NB4 (cell line): ENCODE measurements around the gene SH2D6.

Experiments used
- POLR2A ChIP-seq: IDR thresholded peaks from 2 replicates; pipeline ENCODE4 v1.6.1; 2011; ENCODE audit warnings: mild to moderate bottlenecking; ENCODE audit not compliant: insufficient read length; ENCODE audit errors: extremely low read depth
- TF ChIP-seq, protein P1 (sequence below): IDR thresholded peaks from 2 replicates; pipeline ENCODE4 v1.6.1; 2011; ENCODE audit warnings: low read depth, low read length
- TF ChIP-seq, protein P2 (sequence below): IDR thresholded peaks from one replicate; pipeline ENCODE4 v1.5.1; 2012; ENCODE audit warnings: low read depth, low read length

DNA sequence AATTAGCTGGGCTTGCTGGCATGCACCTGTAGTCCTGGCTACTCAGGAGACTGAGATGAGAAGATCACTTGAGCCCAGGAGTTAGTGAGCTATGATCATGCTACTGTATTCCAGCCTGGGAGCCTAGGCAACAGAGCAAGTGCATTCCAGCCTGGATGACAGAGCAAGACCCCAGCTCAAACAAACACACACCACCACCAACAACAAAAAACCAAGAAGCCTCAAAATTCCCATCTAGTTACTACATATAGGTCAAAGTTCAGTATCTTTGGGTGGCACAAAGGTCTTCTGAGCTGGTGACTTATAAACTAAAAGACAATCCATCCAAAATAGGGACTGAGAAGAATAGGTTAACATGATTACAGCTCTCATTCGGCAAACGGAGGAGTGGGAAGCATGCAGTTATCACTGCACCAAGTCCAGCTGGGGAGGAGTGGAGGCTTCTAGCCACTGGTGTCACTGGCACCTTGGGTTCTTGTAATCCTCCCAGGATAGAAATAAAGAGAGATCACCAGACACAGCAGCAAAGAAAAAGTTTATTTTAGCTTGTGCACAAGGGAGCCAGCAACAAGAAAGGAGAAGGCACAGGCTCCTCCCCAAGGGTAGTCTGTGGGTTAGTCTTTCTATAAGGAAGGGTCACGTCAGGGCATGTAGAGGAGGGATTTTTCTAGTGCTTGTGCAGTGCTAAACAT is 57.4 kb downstream of the SH2D6 start:
- TF ChIP-seq, protein P1, sequence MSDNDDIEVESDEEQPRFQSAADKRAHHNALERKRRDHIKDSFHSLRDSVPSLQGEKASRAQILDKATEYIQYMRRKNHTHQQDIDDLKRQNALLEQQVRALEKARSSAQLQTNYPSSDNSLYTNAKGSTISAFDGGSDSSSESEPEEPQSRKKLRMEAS = no peak
- no peak for TF ChIP-seq POLR2A
- TF ChIP-seq, protein P2, sequence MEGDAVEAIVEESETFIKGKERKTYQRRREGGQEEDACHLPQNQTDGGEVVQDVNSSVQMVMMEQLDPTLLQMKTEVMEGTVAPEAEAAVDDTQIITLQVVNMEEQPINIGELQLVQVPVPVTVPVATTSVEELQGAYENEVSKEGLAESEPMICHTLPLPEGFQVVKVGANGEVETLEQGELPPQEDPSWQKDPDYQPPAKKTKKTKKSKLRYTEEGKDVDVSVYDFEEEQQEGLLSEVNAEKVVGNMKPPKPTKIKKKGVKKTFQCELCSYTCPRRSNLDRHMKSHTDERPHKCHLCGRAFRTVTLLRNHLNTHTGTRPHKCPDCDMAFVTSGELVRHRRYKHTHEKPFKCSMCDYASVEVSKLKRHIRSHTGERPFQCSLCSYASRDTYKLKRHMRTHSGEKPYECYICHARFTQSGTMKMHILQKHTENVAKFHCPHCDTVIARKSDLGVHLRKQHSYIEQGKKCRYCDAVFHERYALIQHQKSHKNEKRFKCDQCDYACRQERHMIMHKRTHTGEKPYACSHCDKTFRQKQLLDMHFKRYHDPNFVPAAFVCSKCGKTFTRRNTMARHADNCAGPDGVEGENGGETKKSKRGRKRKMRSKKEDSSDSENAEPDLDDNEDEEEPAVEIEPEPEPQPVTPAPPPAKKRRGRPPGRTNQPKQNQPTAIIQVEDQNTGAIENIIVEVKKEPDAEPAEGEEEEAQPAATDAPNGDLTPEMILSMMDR = no peak
